Stimulated activated naive CD4-positive, alpha-beta T cell (primary cell): Measurements from ENCODE around the gene PODN.

ENCODE experiments used
- DNase-seq, 6 experiments: peaks; one replicate each; lab custom pipeline; 2025; lab: John Stamatoyannopoulos, UW

The PODN gene

DNA sequence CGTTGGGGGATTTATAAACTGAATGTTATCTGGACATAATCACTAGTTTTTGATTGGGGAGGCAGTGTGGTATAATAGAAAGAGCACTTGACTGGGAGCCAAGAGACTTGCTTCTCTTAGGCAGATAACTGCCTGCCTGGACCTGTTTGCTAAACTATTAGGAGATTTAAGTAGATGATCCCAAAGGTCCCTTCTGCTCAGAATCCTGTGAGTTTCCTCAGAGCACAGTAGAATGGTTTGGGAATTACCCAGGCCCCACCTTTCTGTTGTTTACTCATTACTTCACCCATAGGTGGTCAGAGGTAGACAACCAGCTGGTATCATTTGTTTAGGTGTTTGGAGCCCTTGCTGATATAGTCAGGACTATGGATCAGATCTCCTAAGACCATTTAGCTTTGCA, 10.3 kb upstream of the PODN start:
- no peak for DNase-seq

DNA sequence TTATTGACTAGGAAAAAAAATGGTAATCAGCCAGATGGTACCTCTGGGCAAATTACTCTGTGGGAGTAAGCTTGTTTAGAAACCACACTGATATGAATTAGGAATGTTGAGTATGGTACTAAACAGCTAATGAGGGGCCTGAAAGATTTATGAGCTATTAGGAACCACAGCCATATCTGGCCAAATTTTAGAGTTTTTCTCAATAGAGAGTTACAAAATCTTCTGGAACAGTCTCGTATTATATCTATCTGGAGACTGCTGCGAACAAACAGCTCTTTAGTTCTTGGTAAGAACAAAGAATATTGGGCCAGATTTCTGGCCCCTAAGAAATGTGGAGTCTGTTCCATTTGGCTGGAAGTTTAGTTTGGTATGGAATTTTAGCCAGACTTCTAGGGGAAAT, 4.9 kb upstream of the PODN start:
- no peak for DNase-seq

DNA sequence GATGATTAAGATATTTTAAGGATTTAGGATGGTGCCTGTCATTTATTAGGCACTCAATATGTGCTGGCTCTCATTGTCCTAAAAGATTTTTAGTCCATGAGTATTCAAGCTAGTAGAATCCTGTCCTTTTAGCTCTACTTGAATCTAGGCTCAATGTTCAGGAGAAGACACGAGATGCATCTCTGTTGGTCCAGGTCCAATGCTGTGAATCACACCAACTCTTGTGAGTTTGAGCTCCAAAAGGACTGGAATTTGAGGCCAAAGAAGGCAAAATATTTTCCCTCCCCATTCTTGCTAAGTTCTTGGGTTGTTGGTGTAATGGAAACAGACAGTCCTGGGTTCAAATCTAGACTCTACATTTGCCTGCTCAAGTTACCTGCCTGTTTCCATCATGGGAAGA, 1.4 kb upstream of the PODN start:
- DNase-seq, result no peak

- DNase-seq, result no peak
Observed at GRCh38 chr1:53061123-53061858, 722 bp upstream of the PODN start.

- DNase-seq, result no peak
Observed at GRCh38 chr1:53062708-53063591, 937 bp downstream of the PODN start.

GRCh38 chr1:53063744-53064515, 1.9 kb downstream of the PODN start:
- DNase-seq, result no peak

- DNase-seq, result no peak
Observed at GRCh38 chr1:53065391-53065790, 3.4 kb downstream of the PODN start.

GRCh38 chr1:53066488-53066887, 4.5 kb downstream of the PODN start:
- DNase-seq, result no peak

DNA sequence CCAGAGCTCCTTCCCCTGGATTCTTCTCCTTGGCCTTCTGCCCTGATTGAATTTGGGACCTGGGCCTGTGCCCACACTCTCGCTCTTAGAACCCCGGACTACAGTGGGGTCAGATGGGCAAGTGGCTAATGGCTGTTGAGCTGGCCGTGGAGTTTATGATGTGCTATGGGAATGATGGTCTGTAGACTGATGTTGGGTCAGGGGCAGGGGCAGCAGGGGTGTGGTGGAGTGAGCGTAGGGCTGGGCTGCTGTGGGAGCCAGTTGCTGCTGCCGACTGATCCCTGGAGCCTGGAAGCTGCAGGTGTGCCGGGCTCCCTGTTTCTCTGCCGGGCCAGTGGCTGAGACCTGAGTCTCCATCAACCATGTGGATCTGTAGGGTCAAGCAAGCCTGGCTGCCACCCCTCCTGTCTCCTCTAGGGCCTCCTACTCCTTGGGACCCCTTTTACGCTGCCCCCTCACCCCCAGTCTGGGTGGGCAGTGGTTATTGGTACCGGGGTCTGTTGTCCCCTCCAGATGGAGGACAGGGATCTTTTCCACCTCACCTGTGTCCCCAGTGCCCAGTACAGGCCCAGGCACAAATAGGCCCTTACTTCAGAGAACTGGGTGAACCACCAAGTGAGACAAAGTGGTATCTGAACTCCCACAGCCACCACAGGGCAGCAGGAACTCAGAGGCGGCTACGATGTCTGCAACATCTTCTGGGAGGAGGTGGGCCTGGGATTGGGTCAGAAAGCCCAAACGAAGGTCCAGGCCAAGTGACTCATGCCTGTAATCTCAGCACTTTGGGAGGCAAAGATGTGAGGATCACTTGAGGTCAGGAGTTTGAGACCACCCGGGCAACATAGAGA, 5.1 kb downstream of the PODN start:
- no peak for DNase-seq

- DNase-seq, result no peak
Observed at GRCh38 chr1:53067886-53068285, 5.9 kb downstream of the PODN start.

GRCh38 chr1:53068314-53069099, 6.5 kb downstream of the PODN start:
- no peak for DNase-seq

DNA sequence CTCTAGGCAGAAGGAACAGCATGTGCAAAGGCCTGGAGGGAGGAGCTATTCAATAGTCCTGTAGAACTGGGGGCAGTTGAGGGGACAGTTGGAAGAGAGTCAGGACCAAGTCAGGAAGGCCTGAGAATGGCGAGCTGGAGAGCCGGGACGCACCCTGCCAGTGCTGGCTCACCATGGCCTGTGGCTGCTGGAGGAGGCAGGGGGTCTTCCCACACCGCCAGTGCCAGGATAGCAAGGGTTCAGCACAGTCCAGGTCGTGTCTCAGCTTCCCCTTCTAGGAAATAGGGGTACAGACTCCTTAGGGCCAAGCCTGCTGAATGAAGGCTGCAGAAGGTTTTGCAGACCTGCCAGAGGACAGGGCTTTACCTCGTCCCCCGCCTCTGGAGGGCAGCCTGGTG, 7.3 kb downstream of the PODN start:
- no peak for DNase-seq

GRCh38 chr1:53069663-53070327, 7.8 kb downstream of the PODN start:
- DNase-seq, result no peak

- DNase-seq, result no peak
Observed at GRCh38 chr1:53070621-53071020, 8.6 kb downstream of the PODN start.

- DNase-seq, result no peak
Observed at GRCh38 chr1:53071167-53071865, 9.3 kb downstream of the PODN start.

- no peak for DNase-seq
Observed at GRCh38 chr1:53071915-53072314, 9.9 kb downstream of the PODN start.

- no peak for DNase-seq
Observed at GRCh38 chr1:53073287-53073686, 11.3 kb downstream of the PODN start.

DNA sequence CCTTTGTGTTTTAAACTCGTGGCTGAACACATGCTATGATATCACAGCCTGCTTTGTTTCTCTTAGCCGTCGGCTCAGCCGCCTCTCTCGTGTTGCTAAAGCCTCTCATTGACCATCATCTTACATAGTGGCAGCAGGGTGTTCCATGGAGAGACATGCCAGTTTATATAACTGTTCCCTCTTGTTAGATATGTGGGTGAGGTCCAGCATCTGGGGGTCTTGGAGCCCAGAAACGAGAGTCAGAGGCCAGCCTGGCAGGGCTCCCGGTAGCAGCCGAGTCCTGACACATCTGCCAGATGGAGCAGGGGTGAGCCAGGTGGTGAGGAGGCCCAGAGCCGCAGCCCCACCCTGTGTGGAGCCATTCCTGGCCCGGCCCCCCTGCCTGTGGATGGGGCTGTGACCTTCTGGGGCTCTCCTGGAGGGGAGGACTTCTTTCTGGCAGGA, 11.9 kb downstream of the PODN start:
- no peak for DNase-seq

GRCh38 chr1:53074313-53075154, 12.5 kb downstream of the PODN start:
- no peak for DNase-seq
